ENCODE data around the gene CPB1.

CPB1 gene

DNA sequence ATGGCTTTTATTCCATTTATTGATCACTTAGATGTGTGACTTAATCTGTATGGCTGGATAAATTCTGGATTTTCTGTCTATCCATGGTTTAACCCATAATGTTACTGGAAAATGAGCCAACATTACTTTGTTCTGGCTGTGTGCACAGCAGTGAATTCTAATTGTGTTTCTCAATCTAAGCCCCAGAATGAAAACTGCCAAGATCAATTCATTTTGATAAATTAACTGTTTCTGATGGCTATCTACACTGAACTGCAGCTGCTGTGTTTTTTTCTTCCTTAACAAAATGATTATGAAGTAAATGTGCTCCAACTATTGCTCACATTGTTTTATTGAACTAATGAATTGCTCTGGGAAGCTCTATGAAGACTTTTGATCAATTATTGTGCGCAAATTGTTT is 35.7 kb upstream of the CPB1 start:
- DNase-seq (ENCODE audit: low read depth), result no peak

DNA sequence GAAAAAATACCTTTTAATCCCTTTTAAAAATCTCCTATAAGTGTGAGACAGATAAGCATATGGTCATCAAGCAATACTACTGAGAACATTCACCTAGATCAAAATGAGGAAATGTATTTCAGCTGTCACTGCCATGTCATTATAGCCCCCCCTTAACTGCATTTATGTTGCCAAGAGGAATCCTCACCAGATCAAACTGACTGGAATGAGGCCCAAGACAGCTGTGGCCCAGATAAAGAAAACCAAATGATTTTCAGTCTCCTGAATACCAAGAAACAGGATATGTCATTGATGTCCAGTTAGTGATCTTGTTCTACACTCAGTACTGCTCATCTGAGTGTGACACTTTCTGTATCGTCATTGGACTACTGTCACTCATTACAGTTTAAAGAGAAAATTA is 35.1 kb upstream of the CPB1 start:
- no peak for DNase-seq (ENCODE audit: low read depth)
- TF ChIP-seq, protein P1, sequence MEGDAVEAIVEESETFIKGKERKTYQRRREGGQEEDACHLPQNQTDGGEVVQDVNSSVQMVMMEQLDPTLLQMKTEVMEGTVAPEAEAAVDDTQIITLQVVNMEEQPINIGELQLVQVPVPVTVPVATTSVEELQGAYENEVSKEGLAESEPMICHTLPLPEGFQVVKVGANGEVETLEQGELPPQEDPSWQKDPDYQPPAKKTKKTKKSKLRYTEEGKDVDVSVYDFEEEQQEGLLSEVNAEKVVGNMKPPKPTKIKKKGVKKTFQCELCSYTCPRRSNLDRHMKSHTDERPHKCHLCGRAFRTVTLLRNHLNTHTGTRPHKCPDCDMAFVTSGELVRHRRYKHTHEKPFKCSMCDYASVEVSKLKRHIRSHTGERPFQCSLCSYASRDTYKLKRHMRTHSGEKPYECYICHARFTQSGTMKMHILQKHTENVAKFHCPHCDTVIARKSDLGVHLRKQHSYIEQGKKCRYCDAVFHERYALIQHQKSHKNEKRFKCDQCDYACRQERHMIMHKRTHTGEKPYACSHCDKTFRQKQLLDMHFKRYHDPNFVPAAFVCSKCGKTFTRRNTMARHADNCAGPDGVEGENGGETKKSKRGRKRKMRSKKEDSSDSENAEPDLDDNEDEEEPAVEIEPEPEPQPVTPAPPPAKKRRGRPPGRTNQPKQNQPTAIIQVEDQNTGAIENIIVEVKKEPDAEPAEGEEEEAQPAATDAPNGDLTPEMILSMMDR (conservative IDR thresholded peaks at IDR 0.05; ENCODE audit: control insufficient read depth, insufficient read depth, low read depth, low read length), result no peak

More for the DNA sequence above, 35.7 kb upstream of the CPB1 start:
- no peak overlapping the region for H3K4me3 ChIP-seq (ENCODE audit: control insufficient read depth, low read depth, low read length)
- TF ChIP-seq, protein P1 (conservative IDR thresholded peaks at IDR 0.05; ENCODE audit: control insufficient read depth, insufficient read depth, low read depth, low read length), result no peak

DNA sequence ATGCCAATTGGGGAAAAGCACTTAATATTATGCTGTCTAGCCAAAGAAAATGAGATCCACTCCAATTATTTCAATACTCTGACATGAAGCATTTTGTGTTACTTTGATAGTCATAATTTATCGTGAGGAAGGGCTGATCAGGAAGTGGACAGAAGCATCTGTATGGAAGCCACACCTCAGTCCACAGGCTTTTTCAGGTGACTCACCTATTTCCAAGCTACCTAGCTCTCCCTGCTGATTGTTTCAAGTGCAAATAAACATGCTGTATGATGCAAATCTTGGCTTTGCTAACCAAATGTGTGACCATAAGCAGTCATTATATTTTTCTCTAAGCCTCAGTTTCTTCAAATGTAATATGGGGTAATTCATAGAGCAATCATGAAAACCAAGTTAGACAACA is 30.8 kb upstream of the CPB1 start:
- DNase-seq (ENCODE audit: low read depth), result no peak
- TF ChIP-seq, protein P1 (conservative IDR thresholded peaks at IDR 0.05; ENCODE audit: control insufficient read depth, insufficient read depth, low read depth, low read length), result no peak
- H3K4me3 ChIP-seq (ENCODE audit: control insufficient read depth, low read depth, low read length), result no peak overlapping the region

More for the DNA sequence above, 35.1 kb upstream of the CPB1 start:
- H3K4me3 ChIP-seq (ENCODE audit: control insufficient read depth, low read depth, low read length), result no peak overlapping the region

DNA sequence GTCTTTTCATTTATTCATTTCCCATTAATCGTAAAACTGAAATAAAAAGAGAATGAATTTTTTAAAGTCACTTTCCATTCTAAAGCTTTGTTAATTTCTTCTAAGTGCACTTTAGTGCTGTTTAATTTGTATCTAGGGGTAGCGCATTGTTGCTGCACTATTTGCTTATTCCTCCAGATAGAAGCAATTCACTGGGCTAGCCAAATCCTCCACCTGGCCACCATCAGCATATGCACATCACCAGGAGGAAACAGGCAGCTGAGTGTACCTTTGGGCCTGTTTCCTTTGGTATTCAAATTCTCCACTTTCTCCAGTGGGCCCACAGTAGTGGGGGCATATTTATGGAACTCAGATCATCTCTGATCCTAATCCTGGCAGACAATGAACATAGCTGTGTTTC is 29.8 kb upstream of the CPB1 start:
- H3K4me3 ChIP-seq (ENCODE audit: control insufficient read depth, low read depth, low read length), result no peak overlapping the region
- no peak for DNase-seq (ENCODE audit: low read depth)
- TF ChIP-seq, protein P1 (conservative IDR thresholded peaks at IDR 0.05; ENCODE audit: control insufficient read depth, insufficient read depth, low read depth, low read length), result no peak

DNA sequence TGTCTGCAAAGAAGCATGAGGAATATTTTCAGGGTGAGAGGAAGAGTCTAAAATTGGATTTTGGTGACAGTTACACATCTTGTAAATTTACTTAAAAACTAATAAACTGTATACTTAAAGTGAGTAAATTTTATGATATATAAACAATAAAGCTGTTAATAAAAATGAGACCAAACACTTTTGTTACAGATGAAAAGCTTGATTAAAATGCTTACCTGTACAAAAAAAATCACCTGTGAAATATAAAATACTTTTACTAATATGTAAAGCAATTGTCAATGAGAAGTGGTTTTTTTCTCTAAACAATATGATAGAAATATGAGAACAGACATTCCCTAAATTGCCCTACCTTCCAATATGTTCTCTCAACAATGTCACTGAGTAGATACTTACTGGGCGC is 27.2 kb upstream of the CPB1 start:
- no peak overlapping the region for H3K4me3 ChIP-seq (ENCODE audit: control insufficient read depth, low read depth, low read length)
- TF ChIP-seq, protein P1 (conservative IDR thresholded peaks at IDR 0.05; ENCODE audit: control insufficient read depth, insufficient read depth, low read depth, low read length), result no peak
- no peak for DNase-seq (ENCODE audit: low read depth)

DNA sequence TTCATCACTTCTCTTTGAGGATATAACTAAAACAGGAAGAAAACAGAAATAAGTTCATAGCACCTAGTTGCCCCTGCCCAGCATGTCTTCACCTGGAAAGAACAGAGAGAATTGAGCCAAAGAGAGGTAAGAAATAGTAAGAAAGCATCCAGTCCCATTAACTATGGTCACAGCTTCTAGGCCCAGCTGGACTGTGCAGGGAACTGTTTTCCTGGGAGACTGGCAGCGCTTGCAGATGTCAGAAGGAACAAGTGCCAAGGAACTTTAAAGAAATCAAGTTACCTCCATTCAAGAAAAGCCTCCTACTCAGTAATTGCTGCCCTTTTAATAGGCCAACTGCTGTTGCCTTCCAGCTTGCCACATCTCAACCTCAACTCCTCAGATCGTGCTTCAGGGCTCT is 17.8 kb upstream of the CPB1 start:
- TF ChIP-seq, protein P1 (conservative IDR thresholded peaks at IDR 0.05; ENCODE audit: control insufficient read depth, insufficient read depth, low read depth, low read length), result no peak
- no peak for DNase-seq (ENCODE audit: low read depth)
- H3K4me3 ChIP-seq (ENCODE audit: control insufficient read depth, low read depth, low read length), result no peak overlapping the region

Data from fibroblast of mammary gland (primary cell).